ENCODE results near the gene LRFN2.

LRFN2 gene

DNA sequence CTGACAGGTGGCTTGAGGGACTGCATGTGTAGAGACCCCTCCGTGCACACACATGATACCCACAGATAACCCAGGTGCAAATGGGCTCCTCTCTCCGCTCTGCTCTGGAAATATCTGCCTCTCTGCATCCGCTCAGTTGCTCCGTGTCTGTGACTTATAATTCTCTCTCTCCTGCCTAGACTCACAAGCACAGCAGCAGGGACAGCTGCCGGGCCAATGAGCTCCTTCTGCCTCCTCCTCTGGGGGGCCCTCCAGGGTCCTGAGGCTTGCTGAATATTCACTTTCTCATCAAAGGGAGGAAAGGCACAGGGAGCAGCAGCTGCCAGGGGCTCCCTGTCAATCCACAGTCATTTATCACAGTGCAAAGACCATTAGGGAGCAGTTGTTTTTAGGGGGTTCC, 24.1 kb downstream of the LRFN2 start:
- Histone ChIP-seq H3K9ac (ENCODE audit: low read depth, low read length) (no peak overlapping the region), H3K4me1 (ENCODE audit: insufficient read depth, low read length) (peaks cover 4% of the 10 kb centered on the region), H3K27me3 (ENCODE audit: insufficient read depth, low read length) (no peaks in the 10 kb centered on the region), H3K36me3 (ENCODE audit: insufficient read depth, low read length) (no peaks in the 10 kb centered on the region), H3K27ac (ENCODE audit: low read depth, low read length) (no peak overlapping the region), H3K4me3 (ENCODE audit: low read length) (no peak overlapping the region), H3K9me3 (ENCODE audit: insufficient read depth, low read depth, low read length) (no peaks in the 10 kb centered on the region)
- 64% methylated on average over 5 of the region's 5 CpGs for WGBS

DNA sequence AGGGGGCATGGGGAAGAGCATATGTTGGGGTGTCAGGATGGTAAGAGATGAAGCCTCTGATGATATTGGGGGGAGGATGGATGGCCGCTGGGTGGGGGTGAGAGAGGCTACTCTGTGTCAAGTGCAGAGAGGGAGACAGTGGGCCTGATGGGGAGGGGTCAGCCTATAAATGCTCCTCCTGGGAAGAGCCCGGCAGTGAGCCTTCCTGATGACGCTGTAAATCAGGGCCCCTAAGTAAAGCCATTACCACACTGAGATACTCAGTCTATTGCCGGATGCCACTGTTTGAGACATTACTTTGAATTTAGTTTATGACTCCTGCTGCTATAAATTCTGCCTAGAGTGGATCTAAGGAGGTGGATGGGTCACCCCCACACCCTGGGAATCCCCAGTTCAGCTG, 28.1 kb downstream of the LRFN2 start:
- WGBS = 91% methylated on average over 4 of the region's 4 CpGs
- no peak overlapping the region for H3K4me3 ChIP-seq (ENCODE audit: low read length)
- peaks cover 16% of the 10 kb centered on the region for H3K4me1 ChIP-seq (ENCODE audit: insufficient read depth, low read length)
- H3K9me3 ChIP-seq (ENCODE audit: insufficient read depth, low read depth, low read length) = no peaks in the 10 kb centered on the region
- H3K27ac ChIP-seq (ENCODE audit: low read depth, low read length) = no peak overlapping the region
- no peak overlapping the region for H3K9ac ChIP-seq (ENCODE audit: low read depth, low read length)
- H3K27me3 ChIP-seq (ENCODE audit: insufficient read depth, low read length) = no peaks in the 10 kb centered on the region
- H3K36me3 ChIP-seq (ENCODE audit: insufficient read depth, low read length) = no peaks in the 10 kb centered on the region

DNA sequence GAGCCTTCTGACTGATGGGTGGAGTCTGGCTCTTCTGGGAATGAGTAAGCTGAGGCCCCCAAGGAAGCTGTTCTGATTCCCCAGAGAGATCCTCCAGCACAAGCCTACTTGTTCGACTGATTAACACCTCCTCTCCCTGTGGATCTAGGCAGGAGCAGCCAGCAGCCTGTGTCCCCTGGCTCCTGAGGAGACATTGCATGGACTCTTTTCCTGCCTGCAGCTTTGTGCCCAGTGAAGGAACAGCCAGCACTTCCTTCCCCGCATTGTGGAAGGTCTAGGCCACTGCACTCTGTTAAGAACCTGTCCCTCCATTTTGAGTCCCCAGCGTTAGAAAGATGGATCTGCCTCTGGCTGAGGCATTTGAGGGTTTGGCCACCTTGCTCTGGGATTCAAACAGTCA, 29.1 kb downstream of the LRFN2 start:
- Histone ChIP-seq H3K27me3 (ENCODE audit: insufficient read depth, low read length) (no peaks in the 10 kb centered on the region), H3K4me3 (ENCODE audit: low read length) (no peak overlapping the region), H3K36me3 (ENCODE audit: insufficient read depth, low read length) (no peaks in the 10 kb centered on the region), H3K27ac (ENCODE audit: low read depth, low read length) (no peak overlapping the region), H3K4me1 (ENCODE audit: insufficient read depth, low read length) (peaks cover 15% of the 10 kb centered on the region), H3K9me3 (ENCODE audit: insufficient read depth, low read depth, low read length) (no peaks in the 10 kb centered on the region), H3K9ac (ENCODE audit: low read depth, low read length) (no peak overlapping the region)
- 80% methylated on average over 3 of the region's 3 CpGs for WGBS

- no peak overlapping the region for H3K9ac ChIP-seq (ENCODE audit: low read depth, low read length)
- no peaks in the 10 kb centered on the region for H3K36me3 ChIP-seq (ENCODE audit: insufficient read depth, low read length)
- H3K4me3 ChIP-seq (ENCODE audit: low read length) = no peak overlapping the region
- WGBS = 93% methylated on average over 7 of the region's 7 CpGs
- no peaks in the 10 kb centered on the region for H3K9me3 ChIP-seq (ENCODE audit: insufficient read depth, low read depth, low read length)
- peaks cover 16% of the 10 kb centered on the region for H3K4me1 ChIP-seq (ENCODE audit: insufficient read depth, low read length)
- no peaks in the 10 kb centered on the region for H3K27me3 ChIP-seq (ENCODE audit: insufficient read depth, low read length)
- H3K27ac ChIP-seq (ENCODE audit: low read depth, low read length) = no peak overlapping the region
Measured at GRCh38 chr6:40556881-40557280, 30.3 kb downstream of the LRFN2 start.

DNA sequence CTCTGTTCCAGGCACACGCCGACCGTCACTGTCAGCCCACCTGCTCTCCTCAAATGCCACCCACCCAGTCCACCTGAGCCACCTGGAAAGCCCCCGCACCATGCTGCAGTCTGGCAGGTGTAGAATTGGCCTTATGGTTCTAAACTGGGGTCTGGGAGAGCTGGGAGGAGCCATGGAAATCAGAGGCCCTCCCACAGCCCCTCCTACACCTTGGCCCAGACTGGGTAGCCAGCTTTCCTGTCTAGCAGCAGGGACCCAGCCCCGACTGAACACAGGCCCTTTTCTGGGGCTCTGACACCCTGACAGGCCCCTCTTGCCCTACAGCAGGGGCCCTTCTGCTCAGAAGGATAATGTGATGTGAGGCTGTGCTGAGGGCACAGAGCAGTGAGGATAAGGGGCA, 31.1 kb downstream of the LRFN2 start:
- no peak overlapping the region for H3K9ac ChIP-seq (ENCODE audit: low read depth, low read length)
- H3K27me3 ChIP-seq (ENCODE audit: insufficient read depth, low read length) = no peaks in the 10 kb centered on the region
- H3K36me3 ChIP-seq (ENCODE audit: insufficient read depth, low read length) = no peaks in the 10 kb centered on the region
- H3K27ac ChIP-seq (ENCODE audit: low read depth, low read length) = no peak overlapping the region
- WGBS = 65% methylated on average over 5 of the region's 5 CpGs
- no peak overlapping the region for H3K4me3 ChIP-seq (ENCODE audit: low read length)
- peaks cover 16% of the 10 kb centered on the region for H3K4me1 ChIP-seq (ENCODE audit: insufficient read depth, low read length)
- H3K9me3 ChIP-seq (ENCODE audit: insufficient read depth, low read depth, low read length) = no peaks in the 10 kb centered on the region

DNA sequence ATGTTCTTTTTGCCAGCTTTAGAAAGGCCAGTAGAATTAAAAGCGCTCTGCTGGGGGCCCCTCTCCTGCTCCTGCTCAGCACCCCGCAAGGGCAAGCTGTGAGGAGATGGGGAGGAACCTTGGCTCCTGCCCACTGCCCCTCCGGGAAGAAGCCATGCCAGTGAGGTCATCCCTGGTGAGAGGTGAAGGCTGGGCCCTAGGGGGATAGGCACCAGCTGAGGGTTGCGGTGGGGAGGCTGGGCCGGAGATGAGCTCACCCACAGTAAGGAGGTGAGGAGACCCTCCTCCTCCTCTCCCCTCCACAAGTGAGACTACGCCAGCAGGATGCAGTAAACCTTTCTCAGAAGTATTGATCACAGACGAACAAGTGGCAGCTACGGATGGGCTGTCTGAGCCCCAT, 32.1 kb downstream of the LRFN2 start:
- no peaks in the 10 kb centered on the region for H3K27me3 ChIP-seq (ENCODE audit: insufficient read depth, low read length)
- H3K4me3 ChIP-seq (ENCODE audit: low read length) = no peak overlapping the region
- no peak overlapping the region for H3K9ac ChIP-seq (ENCODE audit: low read depth, low read length)
- no peaks in the 10 kb centered on the region for H3K36me3 ChIP-seq (ENCODE audit: insufficient read depth, low read length)
- H3K9me3 ChIP-seq (ENCODE audit: insufficient read depth, low read depth, low read length) = no peaks in the 10 kb centered on the region
- WGBS = 82% methylated on average over 7 of the region's 8 CpGs
- peaks cover 16% of the 10 kb centered on the region for H3K4me1 ChIP-seq (ENCODE audit: insufficient read depth, low read length)
- H3K27ac ChIP-seq (ENCODE audit: low read depth, low read length) = no peak overlapping the region

DNA sequence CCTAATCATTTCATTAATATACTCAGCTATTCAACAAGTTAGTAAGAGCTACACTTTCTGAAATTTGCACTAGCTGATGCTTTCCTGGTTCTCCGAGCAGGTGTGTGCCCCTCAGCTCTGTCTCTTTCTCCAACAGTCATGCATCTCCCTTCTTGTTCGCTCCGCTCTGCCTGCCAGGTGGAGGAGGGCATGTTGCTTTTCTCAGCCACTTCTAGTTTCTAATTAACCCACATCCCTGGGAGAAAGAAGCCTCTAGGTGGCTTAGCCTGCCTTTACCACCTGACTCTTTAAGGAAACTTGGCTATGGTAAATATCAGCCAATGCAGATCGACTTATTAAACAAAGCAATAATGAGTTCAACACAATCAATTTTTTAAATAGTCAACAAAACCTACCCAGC, 34.2 kb downstream of the LRFN2 start:
- 87% methylated on average over 4 of the region's 4 CpGs for WGBS
- Histone ChIP-seq H3K4me1 (ENCODE audit: insufficient read depth, low read length) (peaks cover 16% of the 10 kb centered on the region), H3K27ac (ENCODE audit: low read depth, low read length) (no peak overlapping the region), H3K27me3 (ENCODE audit: insufficient read depth, low read length) (no peaks in the 10 kb centered on the region), H3K9ac (ENCODE audit: low read depth, low read length) (no peak overlapping the region), H3K9me3 (ENCODE audit: insufficient read depth, low read depth, low read length) (no peaks in the 10 kb centered on the region), H3K4me3 (ENCODE audit: low read length) (no peak overlapping the region), H3K36me3 (ENCODE audit: insufficient read depth, low read length) (no peaks in the 10 kb centered on the region)

DNA sequence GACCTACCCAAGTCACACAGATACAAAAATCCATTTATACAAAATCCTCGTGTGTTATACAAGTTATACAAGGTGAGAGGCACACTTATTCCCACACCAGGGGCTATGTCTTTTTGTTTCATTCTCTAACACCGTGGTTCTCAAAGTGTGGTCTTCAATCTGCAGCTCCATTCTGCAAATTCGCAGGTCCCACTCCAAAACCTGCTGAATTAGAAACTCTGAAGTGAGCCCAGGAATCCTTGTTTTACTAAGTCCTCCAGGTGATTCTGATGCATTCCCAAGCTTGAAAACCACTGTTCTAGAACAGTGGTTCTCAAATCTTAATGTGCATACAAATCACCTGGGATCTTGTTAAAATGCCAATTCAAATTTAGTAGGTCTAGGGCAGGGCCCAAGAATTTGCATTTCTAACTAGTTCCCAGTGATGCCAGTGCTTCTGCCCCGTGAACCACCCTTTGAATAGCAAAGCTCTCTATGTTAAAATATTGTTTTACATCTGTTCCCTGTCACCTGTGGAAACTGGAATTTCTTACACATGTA, 35.1 kb downstream of the LRFN2 start:
- no peaks in the 10 kb centered on the region for H3K36me3 ChIP-seq (ENCODE audit: insufficient read depth, low read length)
- H3K4me3 ChIP-seq (ENCODE audit: low read length) = no peak overlapping the region
- no peak overlapping the region for H3K9ac ChIP-seq (ENCODE audit: low read depth, low read length)
- no peaks in the 10 kb centered on the region for H3K27me3 ChIP-seq (ENCODE audit: insufficient read depth, low read length)
- peaks cover 16% of the 10 kb centered on the region for H3K4me1 ChIP-seq (ENCODE audit: insufficient read depth, low read length)
- 75% methylated on average over 4 of the region's 4 CpGs for WGBS
- no peaks in the 10 kb centered on the region for H3K9me3 ChIP-seq (ENCODE audit: insufficient read depth, low read depth, low read length)
- H3K27ac ChIP-seq (ENCODE audit: low read depth, low read length) = no peak overlapping the region; the same call in 1 of the 2 replicates

GRCh38 chr6:40550202-40551101, 36.7 kb downstream of the LRFN2 start:
- H3K27ac ChIP-seq (ENCODE audit: low read depth, low read length) = no peak overlapping the region

GRCh38 chr6:40545954-40546353, 41.2 kb downstream of the LRFN2 start:
- H3K4me1 ChIP-seq (ENCODE audit: insufficient read depth, low read length) = peaks cover 23% of the 10 kb centered on the region
- H3K9me3 ChIP-seq (ENCODE audit: insufficient read depth, low read depth, low read length) = no peaks in the 10 kb centered on the region
- H3K27ac ChIP-seq (ENCODE audit: low read depth, low read length) = no peak overlapping the region
- no peak overlapping the region for H3K4me3 ChIP-seq (ENCODE audit: low read length)
- H3K36me3 ChIP-seq (ENCODE audit: insufficient read depth, low read length) = no peaks in the 10 kb centered on the region
- H3K27me3 ChIP-seq (ENCODE audit: insufficient read depth, low read length) = no peaks in the 10 kb centered on the region
- 12% methylated on average over 6 of the region's 6 CpGs for WGBS
- no peak overlapping the region for H3K9ac ChIP-seq (ENCODE audit: low read depth, low read length)

More at GRCh38 chr6:40550202-40551101, 36.7 kb downstream of the LRFN2 start:
- Histone ChIP-seq H3K36me3 (ENCODE audit: insufficient read depth, low read length) (no peaks in the 10 kb centered on the region), H3K27me3 (ENCODE audit: insufficient read depth, low read length) (no peaks in the 10 kb centered on the region), H3K9me3 (ENCODE audit: insufficient read depth, low read depth, low read length) (no peaks in the 10 kb centered on the region), H3K9ac (ENCODE audit: low read depth, low read length) (no peak overlapping the region), H3K4me3 (ENCODE audit: low read length) (no peak overlapping the region), H3K4me1 (ENCODE audit: insufficient read depth, low read length) (peaks cover 17% of the 10 kb centered on the region)
- 88% methylated on average over 12 of the region's 12 CpGs for WGBS

DNA sequence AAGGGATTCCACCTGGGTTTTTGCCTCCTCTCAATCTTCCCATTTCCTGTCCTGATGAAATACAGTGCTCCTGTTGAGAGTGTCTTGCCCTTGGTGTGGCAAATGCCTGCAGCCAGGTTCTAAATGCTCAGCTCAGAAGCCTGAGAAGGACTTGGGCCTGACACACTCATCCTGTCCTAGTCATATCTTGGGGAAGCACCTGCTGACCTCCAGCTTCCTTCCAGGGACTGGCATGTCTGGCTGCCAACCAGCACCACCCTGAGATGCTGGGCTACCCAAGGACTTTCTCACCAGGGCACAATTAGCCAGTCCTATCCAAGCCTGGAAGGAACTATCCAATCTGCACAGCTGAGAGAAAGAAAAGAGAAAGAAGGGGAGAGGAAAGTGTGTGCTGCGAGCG, 43.4 kb downstream of the LRFN2 start:
- Histone ChIP-seq H3K9me3 (ENCODE audit: insufficient read depth, low read depth, low read length) (no peaks in the 10 kb centered on the region), H3K27me3 (ENCODE audit: insufficient read depth, low read length) (no peaks in the 10 kb centered on the region), H3K4me3 (ENCODE audit: low read length) (no peak overlapping the region), H3K4me1 (ENCODE audit: insufficient read depth, low read length) (peaks cover 23% of the 10 kb centered on the region), H3K9ac (ENCODE audit: low read depth, low read length) (no peak overlapping the region), H3K27ac (ENCODE audit: low read depth, low read length) (no peak overlapping the region), H3K36me3 (ENCODE audit: insufficient read depth, low read length) (no peaks in the 10 kb centered on the region)
- 93% methylated on average over 2 of the region's 2 CpGs for WGBS
